PC-3 (cell line): Measurements from ENCODE around the gene SCGB1D1.

Experiments
- CTCF ChIP-seq: fragments of 300-600 bp; sonication (generic); conservative IDR thresholded peaks from 2 replicates; pipeline ENCODE4 v1.5.1; 2017; ENCODE audit warnings: antibody characterized with exemption, low read depth, mild to moderate bottlenecking, low read length
- EZH2 ChIP-seq: fragments of 300-600 bp; sonication (generic); IDR thresholded peaks from one replicate; pipeline ENCODE4 v1.6.1; 2017; ENCODE audit warnings: antibody characterized with exemption, mild to moderate bottlenecking, low read length; ENCODE audit not compliant: unreplicated experiment

GRCh38 chr11:62146476-62147200, 43.4 kb upstream of the SCGB1D1 start:
- TF ChIP-seq CTCF (no peak), EZH2 (no peak)
